LoVo (cell line): ENCODE data around the gene R3HDM4.

ENCODE experiments used
- DNase-seq: peaks from one replicate; pipeline ENCODE4 v3.0.0-alpha.2; 2016; ENCODE audit warnings: low spot score

R3HDM4 gene

DNA sequence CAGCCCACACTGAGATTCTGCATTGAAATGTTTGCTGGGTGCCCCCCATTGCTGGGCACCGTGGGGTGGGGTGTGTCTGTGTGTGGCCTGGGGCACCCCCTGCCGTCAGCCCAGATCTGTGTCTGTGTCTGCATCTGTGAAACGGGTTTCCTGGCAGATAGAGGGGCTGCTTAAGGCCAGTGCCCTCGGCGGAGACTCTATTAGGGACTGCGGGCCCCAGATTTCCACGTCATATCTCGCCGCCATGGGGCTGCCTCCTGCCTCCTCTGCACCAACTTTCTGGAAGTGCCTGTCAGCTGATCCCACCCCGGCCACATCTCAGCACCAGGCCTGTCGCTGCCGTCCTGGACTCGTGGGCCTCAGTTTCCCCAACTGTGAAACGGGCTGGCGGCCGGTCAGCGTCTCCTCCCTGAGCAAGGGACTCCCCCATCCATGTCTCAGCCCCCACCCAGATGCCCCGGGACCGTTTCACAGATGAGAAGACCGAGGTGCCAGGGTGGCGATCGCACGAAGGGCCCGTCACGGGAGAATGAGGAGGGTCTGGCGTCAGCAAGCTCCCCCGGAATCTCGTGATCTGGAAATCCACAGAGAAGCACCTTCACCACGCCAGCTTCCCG lies 34.2 kb upstream of the R3HDM4 start:
- DNase-seq: no peak

DNA sequence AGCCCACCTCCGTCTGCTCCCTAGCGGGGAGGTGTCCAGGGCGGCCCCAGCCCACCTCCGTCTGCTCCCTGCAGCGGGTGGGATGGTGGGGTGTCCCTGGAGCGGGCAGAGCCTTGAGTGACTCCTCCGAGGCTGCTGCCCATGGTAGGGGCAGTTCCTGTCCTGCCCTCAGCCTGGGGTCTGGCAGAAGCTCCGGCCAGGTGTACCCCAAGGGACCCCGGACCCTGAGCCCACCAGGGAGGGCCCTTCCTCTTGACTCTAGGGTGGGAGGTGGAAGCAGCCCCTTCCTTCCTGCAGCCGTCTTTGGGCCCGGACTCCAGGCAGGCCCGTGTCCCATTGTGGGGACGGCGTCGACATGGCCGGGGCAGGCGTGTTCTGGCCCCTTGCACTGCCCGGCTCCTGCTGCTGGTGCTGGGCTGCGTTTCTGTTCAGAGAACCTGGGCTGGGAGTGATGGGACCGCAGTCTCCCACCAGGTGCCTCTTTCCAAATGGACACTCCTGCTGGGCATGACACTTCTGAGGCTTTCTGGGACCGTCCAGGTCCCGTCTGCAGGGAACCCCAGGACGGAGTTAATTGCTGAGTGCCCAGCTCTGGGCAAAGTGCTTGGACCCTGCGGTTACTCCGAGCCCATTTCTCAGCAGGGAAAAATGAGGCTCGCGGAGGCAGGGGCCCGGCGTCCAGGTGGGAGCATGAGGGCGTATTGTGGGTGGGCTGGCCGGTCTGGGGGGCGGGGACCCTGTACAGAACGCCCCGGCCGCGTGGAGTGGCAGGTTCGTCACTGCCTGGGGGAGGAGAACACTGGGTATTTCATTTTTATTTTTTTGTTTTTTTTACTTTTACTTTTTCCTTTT lies 32.6 kb upstream of the R3HDM4 start:
- DNase-seq: no peak

- no peak for DNase-seq
Observed at GRCh38 chr19:944663-945241, 31.7 kb upstream of the R3HDM4 start.

GRCh38 chr19:944171-944567 lies 31.1 kb upstream of the R3HDM4 start:
- DNase-seq: no peak

DNA sequence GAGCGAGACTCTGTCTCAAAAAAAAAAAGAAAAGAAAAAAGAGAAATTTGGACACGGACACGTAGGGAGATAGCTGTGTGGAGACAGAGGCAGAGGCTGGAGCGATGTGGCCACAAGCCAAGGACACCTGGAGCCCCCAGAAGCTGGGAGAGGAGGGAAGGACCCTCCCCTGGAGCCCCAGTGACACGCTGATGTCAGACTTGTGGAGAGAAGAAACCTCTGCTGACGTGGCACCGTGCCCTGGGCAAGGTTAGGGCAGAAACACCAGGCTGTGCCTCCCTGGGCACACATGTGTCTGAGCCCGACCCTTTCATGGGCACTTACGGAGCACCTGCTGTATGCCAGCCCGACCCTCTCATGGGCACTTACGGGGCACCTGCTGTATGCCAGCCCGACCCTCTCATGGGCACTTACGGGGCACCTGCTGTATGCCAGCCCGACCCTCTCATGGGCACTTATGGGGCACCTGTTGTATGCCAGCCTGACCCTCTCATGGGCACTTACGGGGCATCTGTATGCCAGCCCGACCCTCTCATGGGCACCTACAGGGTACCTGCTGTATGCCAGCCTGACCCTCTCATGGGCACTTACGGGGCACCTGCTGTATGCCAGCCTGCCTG lies 30.6 kb upstream of the R3HDM4 start:
- no peak for DNase-seq

- DNase-seq: no peak
Observed at GRCh38 chr19:942133-942645, 29.2 kb upstream of the R3HDM4 start.

GRCh38 chr19:941292-942132 lies 28.5 kb upstream of the R3HDM4 start:
- DNase-seq: no peak

DNA sequence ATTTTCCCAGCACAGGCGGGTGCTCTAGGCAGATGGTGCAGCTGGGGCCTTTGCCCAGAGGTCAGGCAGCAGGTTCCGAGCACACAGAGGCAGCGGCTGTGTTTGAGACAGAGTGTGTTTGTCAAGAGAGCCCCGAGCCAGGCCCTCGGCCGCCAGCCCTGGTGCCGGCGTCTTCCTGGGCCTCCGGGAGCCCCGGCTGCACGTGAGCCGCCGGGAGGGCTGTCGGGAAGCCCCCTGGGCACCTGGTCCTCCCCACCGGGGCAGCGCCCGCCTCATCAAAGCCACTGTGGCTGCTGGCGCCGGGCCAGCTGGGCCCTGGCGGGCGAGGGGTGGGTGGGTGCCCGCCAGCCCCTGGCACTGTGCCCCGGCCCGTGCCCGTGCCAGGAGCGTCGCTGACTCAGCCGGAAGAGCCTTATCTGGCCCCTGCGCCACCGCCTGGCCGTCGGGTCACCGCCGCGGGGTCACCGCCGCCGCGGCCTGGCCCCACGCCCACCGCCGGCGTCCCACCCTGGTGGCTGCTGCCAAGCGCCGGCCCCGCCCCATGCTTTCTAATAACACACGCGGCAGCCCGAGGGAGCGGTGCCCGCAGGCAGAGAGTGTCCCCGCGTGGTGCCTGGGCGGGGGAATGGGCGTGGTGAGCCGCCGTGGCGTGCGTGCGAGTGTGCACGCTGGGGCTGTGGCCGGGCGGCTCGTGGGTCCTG lies 27.7 kb upstream of the R3HDM4 start:
- peak; percentile 94 for DNase-seq

GRCh38 chr19:939922-940321 lies 26.9 kb upstream of the R3HDM4 start:
- DNase-seq: no peak

GRCh38 chr19:939439-939838 lies 26.4 kb upstream of the R3HDM4 start:
- no peak for DNase-seq

GRCh38 chr19:938233-938923 lies 25.4 kb upstream of the R3HDM4 start:
- no peak for DNase-seq

DNA sequence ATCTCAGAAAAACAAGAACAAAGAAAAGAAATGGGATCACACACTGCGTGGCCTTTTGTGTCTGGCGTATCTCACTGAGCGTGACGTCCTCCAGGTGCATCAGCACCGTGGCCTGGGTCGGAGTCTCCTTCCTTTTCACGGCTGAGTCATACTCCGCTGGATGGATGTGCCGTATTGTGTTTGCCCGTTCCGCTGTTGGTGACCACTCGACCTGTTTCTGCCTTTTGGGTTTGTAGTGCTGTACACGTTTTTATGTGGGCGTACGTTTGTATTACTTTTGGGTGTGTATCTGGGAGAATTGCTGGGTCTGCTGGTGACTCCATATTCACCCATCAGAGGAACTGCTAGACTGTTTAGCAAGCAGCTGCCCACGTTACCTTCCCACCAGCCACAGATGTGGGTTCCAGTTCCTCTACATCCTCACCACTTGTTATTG lies 24.3 kb upstream of the R3HDM4 start:
- DNase-seq: no peak

DNA sequence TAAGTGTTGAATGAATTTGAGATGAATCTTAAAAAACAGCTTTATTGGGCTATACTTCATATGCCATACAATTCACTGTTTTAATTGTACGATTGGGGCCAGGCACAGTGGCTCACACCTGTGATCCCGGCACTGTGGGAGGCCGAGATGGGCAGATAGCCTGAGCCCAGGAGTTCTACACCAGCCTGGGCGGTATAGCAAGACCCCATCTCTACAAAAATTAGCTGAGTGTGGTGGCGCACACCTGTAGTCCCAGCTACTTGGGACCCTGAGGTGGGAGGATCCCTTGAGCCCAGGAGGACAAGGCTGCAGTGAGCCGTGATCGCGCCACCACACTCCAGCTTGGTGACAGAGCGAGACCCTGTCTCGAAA lies 23.1 kb upstream of the R3HDM4 start:
- no peak for DNase-seq

GRCh38 chr19:934865-935479 lies 22.0 kb upstream of the R3HDM4 start:
- DNase-seq: no peak

DNA sequence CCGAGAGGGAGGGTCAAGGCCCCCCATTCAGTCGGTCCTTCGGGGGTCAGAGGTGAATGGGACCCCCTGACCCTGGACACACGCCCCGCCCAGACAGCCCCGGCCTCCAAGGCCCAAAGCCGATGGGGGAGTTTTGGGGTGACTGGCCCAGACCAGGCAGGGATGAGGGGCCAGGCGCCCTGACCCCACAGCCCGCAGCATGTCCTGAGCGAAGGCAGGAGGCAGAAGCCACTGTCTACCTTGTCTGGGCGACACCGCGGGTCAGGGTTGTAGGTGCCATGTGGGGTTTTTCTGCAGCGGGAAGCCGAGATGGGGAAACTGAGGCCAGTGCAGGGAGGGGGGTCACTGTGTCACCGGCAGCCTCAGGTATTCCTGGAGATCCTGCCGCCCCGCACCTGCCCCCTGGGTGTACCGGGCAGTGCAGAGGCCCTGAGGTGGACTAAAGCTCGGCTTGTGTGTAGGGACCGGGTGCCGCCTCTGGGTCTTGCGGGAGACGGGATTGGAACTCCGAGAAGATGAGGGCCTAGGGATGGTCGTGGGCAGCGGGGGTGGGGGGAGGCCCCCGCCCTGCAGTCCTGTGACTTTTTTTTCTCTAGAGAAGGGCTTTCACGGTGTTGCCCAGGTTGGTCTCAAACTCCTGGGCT lies 21.3 kb upstream of the R3HDM4 start:
- DNase-seq: no peak

- DNase-seq: no peak
Observed at GRCh38 chr19:933553-933882, 20.5 kb upstream of the R3HDM4 start.

GRCh38 chr19:932648-933552 lies 19.9 kb upstream of the R3HDM4 start:
- DNase-seq: no peak

DNA sequence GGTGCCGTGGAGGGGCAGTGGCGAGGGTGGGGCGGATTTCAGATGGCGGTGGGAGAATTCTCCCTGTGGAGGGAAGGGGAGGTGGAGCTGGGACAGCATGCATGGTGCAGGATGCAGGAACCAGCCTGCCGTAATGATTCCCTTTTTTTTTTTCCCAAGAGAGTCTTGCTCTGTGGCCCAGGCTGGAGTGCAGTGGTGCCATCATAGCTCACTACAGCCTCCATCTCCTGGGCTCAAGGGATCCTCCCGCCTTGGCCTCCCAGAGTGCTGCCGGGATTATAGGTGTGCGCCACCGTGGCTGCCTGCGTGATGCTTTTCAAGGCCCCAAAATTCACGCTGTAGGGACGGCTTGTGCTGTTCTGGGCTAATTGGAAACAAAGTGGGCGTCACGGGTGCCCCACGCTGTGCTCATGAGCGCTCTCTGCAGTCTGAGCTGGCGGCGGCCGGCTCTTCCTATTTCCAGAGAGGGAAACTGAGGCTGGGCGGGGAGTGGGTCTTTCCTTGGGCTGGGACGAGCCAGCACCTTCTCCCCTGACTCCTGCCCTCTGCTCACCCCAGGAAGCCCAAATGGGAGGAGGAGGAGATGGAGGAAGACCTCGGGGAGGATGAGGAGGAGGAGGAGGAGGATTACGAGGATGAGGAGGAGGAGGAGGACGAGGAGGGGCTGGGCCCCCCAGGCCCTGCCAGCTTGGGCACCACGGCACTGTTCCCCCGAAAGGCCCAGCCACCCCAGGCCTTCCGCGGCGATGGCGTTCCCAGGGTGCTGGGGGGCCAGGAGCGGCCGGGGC lies 19.0 kb upstream of the R3HDM4 start:
- no peak for DNase-seq
